ENCODE measurements around the gene CLCN4. TPM values are rescaled to one million over a fixed set of nuclear protein-coding genes. Genes with fewer than 3 reads are reported as not detected.

Gene CLCN4
- total and polyA plus RNA-seq, 12 donors, result 1.2 to 13.9 (median 4.1) TPM

DNA sequence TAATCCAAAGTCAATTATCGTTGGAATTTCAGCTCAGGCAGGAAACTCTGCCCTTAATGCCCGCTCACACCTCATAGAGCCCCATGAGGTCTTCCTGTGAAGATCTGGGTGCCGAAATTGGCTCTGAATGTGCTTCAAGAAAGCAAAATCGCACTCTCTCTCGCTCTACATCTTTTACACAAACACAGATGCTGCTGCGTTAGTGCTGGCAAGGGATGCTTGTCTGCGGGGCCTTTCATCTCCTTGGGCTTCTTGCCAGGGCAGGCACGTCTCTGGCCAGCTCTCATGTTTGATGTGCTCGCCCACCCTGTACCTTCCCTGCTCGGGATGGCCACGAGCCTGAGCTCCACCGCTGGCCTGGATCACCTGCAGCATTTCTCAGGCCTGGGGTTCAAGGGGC is 66.5 kb downstream of the CLCN4 start:
- TF ChIP-seq POLR2A (IDR thresholded peaks at IDR 0.05) (no peak), CTCF (IDR thresholded peaks at IDR 0.05) (no peak)
- no peaks in the 10 kb centered on the region for H3K4me1 ChIP-seq (replicated peaks in 1 of 2)
- 61 to 93% (median 80%) methylated on average over 3 to 12 of the region's 12 CpGs for WGBS, 4 donors
- no peaks in the 10 kb centered on the region for H3K9me3 ChIP-seq (replicated peaks in 1 of 3)
- H3K36me3 ChIP-seq (replicated peaks in 1 of 2), result no peaks in the 10 kb centered on the region
- H3K27ac ChIP-seq, result no peak overlapping the region
- no peaks in the 10 kb centered on the region for H3K27me3 ChIP-seq
- H3K4me3 ChIP-seq, result no peak overlapping the region
- intact Hi-C loops (cut with DNase I), result no loop called here
- DNase-seq, result no peak

DNA sequence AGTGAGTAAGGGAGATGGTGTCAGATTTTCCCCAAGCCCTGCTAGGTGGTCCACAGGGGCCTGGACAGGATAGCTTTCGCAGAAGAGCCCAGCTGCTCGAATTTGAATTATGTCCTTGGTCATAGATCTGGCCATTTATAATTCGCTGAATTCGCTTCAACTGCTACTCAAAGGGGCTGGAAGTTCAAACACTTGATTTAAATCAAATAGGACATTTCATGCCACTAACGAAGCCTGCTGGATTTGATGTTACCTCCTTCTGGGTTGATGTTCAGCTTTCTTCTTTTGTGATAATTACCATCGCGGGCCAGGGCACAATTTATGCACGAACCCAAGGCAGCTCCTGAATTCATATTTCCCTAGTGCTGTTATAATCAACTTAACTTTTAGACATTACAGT is 67.0 kb downstream of the CLCN4 start:
- WGBS, 4 donors, result 75 to 88% (median 84%) methylated on average over 8 of the region's 8 CpGs
- Histone ChIP-seq H3K27ac (no peak overlapping the region), H3K36me3 (replicated peaks in 1 of 2) (no peaks in the 10 kb centered on the region), H3K4me3 (no peak overlapping the region), H3K27me3 (no peaks in the 10 kb centered on the region), H3K9me3 (replicated peaks in 1 of 3) (no peaks in the 10 kb centered on the region), H3K4me1 (replicated peaks in 1 of 2) (no peaks in the 10 kb centered on the region)
- DNase-seq, result no peak
- TF ChIP-seq CTCF (IDR thresholded peaks at IDR 0.05), result no peak
- no peak for TF ChIP-seq POLR2A (IDR thresholded peaks at IDR 0.05)
- intact Hi-C loops (cut with DNase I), result no loop called here

DNA sequence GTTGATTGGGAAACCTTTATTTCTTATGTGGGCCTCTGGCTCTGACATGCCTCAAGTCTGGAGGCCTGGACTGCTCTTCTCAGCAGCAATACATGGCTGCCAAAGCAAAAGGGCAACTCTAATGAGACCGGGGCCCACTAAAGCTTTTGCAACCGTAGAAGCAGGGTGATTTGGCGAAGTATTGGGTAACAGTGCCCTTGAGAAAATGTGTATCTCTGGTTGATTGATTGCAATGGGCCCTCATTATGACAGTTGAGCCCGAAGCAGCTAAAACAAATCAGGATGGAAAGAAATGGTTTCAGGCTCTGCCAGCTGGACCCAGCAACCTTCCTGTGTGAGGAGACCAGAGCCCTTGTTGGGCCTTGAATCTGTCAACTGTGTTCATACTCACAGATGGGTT is 73.4 kb downstream of the CLCN4 start:
- TF ChIP-seq CTCF (IDR thresholded peaks at IDR 0.05), result no peak
- no peak for TF ChIP-seq POLR2A (IDR thresholded peaks at IDR 0.05)
- Histone ChIP-seq H3K4me3 (no peak overlapping the region), H3K36me3 (replicated peaks in 1 of 2) (no peaks in the 10 kb centered on the region), H3K27me3 (no peaks in the 10 kb centered on the region), H3K4me1 (replicated peaks in 1 of 2) (no peaks in the 10 kb centered on the region), H3K27ac (no peak overlapping the region), H3K9me3 (replicated peaks in 1 of 3) (no peaks in the 10 kb centered on the region)
- peak in 5 of 7 donors; percentile 24 to 36 (median 32) for DNase-seq
- intact Hi-C loops (cut with DNase I), result no loop called here
- 49 to 67% (median 51%) methylated on average over 2 to 4 of the region's 4 CpGs for WGBS, 4 donors

- H3K9me3 ChIP-seq (replicated peaks in 1 of 3), result no peaks in the 10 kb centered on the region
- no peaks in the 10 kb centered on the region for H3K36me3 ChIP-seq (replicated peaks in 1 of 2)
- no peak for DNase-seq
- no peaks in the 10 kb centered on the region for H3K27me3 ChIP-seq
- 46 to 60% (median 51%) methylated on average over 4 of the region's 4 CpGs for WGBS, 4 donors
- no peaks in the 10 kb centered on the region for H3K4me1 ChIP-seq (replicated peaks in 1 of 2)
- H3K27ac ChIP-seq, result no peak overlapping the region
- no peak for TF ChIP-seq POLR2A (IDR thresholded peaks at IDR 0.05)
- TF ChIP-seq CTCF (IDR thresholded peaks at IDR 0.05), result no peak
- intact Hi-C loops (cut with DNase I), result no loop called here
- H3K4me3 ChIP-seq, result no peak overlapping the region
Observed at GRCh38 chrX:10231461-10231860, 74.7 kb downstream of the CLCN4 start.

All from adrenal gland (tissue), 12 donors.